ENCODE results near the gene KCNMB2.

GRCh38 chr3:178768072-178768864, 232.0 kb downstream of the KCNMB2 start:
- TF ChIP-seq POLR2A (IDR thresholded peaks at IDR 0.05) (no peak), EP300 (IDR thresholded peaks at IDR 0.05) (no peak)

Measured in stomach (tissue), 4 donors.